GM19023 (cell line): ENCODE measurements around the gene FAM98C.
"Not testable (repeated sequence)": the region's sequence is repeated elsewhere in the genome, so short reads cannot be mapped to it uniquely, and the experiment has no call there.

Experiments used
- ATAC-seq: cut with Tn5 transposase; IDR thresholded peaks from one replicate; pipeline ENCODE4 v1.9.1; 2021; ENCODE audit warnings: mild to moderate bottlenecking, moderate library complexity; ENCODE audit not compliant: unreplicated experiment

FAM98C gene

GRCh38 chr19:38425222-38425809 is 22.4 kb downstream of the FAM98C start:
- ATAC-seq: no peak

GRCh38 chr19:38425810-38426466 is 23.0 kb downstream of the FAM98C start, which contains the start of gene RASGRP4:
RASGRP4 (minus strand) TSS chr19:38426219; CDS start chr19:38426091, 128 bp downstream.
- ATAC-seq: no peak

- ATAC-seq: not testable (repeated sequence)
Observed at GRCh38 chr19:38427035-38427677, 24.3 kb downstream of the FAM98C start.

GRCh38 chr19:38429055-38429810 is 26.3 kb downstream of the FAM98C start:
- ATAC-seq: no peak

GRCh38 chr19:38429811-38430156 is 26.9 kb downstream of the FAM98C start:
- ATAC-seq: no peak

- ATAC-seq: no peak
Observed at GRCh38 chr19:38430931-38431330, 28.0 kb downstream of the FAM98C start.

GRCh38 chr19:38433268-38433733 is 30.4 kb downstream of the FAM98C start, which contains the start of gene RYR1:
RYR1 (plus strand) TSS chr19:38433691; CDS start chr19:38433830, 139 bp downstream.
- ATAC-seq: no peak

GRCh38 chr19:38434549-38435051 is 31.7 kb downstream of the FAM98C start:
- no peak for ATAC-seq

- no peak for ATAC-seq
Observed at GRCh38 chr19:38437295-38437694, 34.4 kb downstream of the FAM98C start.

- no peak for ATAC-seq
Observed at GRCh38 chr19:38437917-38438316, 35.0 kb downstream of the FAM98C start.

- no peak for ATAC-seq
Observed at GRCh38 chr19:38440592-38440991, 37.7 kb downstream of the FAM98C start.

GRCh38 chr19:38441657-38442348 is 38.9 kb downstream of the FAM98C start:
- no peak for ATAC-seq

- no peak for ATAC-seq
Observed at GRCh38 chr19:38442736-38443135, 39.8 kb downstream of the FAM98C start.

- ATAC-seq: no peak
Observed at GRCh38 chr19:38443458-38443999, 40.6 kb downstream of the FAM98C start.

GRCh38 chr19:38444026-38444425 is 41.1 kb downstream of the FAM98C start:
- ATAC-seq: no peak

- ATAC-seq: no peak
Observed at GRCh38 chr19:38445362-38445761, 42.5 kb downstream of the FAM98C start.

GRCh38 chr19:38448225-38448624 is 45.3 kb downstream of the FAM98C start:
- ATAC-seq: no peak

- no peak for ATAC-seq
Observed at GRCh38 chr19:38449518-38449917, 46.6 kb downstream of the FAM98C start.

- no peak for ATAC-seq
Observed at GRCh38 chr19:38451036-38451435, 48.1 kb downstream of the FAM98C start.

- ATAC-seq: no peak
Observed at GRCh38 chr19:38451629-38452028, 48.7 kb downstream of the FAM98C start.
